Camera-type eye (tissue), 1 donor: ENCODE measurements around the gene DLGAP1. TPM values are rescaled to one million over a fixed set of nuclear protein-coding genes. Genes with fewer than 3 reads are reported as not detected.

Source experiments
- total RNA-seq: library from RNA; depleted of rRNA; stranded (reverse); fragments of >200 nt; gene quantifications from one replicate; pipeline ENCODE4 v1.2.3, GENCODE V29; 2014

Gene DLGAP1
- total RNA-seq, result 25.9 TPM

DNA sequence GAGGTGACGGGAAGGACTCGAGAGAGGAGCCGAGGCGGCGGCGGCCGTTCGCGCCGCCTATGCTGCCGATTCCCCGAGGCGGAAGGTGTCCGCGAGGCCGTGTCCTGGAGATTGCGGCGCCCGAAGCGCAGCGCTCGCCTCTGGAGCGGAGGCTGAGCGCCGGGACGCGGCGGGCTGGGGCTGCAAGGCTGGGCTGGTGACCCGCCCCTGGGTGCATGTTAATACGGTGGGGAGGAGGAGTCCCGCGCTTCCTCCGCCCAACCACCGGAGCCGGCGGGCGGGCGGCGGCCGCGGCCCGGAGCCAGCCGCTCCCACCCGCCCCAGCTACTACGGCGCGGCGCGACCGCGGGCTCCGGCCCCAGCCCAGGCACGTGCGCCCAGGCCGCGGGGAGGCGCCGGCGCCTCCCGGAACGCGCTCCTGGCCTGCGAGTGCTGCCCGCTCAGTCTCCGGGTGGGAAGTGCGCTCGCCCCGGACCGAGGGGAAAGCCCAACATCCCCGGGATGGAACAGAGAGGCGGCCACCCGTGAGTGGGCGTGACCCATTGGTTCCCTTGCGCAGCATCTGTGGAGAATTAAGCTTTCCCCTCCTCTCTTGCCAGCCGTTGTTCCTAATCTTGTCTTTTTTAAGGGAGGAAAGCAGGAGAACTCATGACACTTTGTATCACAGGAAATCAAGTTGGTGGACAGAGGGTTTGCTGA is at the start of gene DLGAP1:
DLGAP1 (minus strand) TSS at position 195 of the 699 bp plus-strand sequence.

GRCh38 chr18:3450012-3450798 is 1004.9 kb downstream of the DLGAP1 start, which contains the start of gene TGIF1:
Gene TGIF1, plus strand, starts transcription at chr18:3450172. Its CDS starts 318 bp downstream, at chr18:3450490.

